ENCODE measurements around the gene OAS3. TPM values are rescaled to one million over a fixed set of nuclear protein-coding genes. Genes with fewer than 3 reads are reported as not detected.

The OAS3 gene
- total and polyA plus RNA-seq, 12 donors: 3.0 to 28.0 (median 8.5) TPM

DNA sequence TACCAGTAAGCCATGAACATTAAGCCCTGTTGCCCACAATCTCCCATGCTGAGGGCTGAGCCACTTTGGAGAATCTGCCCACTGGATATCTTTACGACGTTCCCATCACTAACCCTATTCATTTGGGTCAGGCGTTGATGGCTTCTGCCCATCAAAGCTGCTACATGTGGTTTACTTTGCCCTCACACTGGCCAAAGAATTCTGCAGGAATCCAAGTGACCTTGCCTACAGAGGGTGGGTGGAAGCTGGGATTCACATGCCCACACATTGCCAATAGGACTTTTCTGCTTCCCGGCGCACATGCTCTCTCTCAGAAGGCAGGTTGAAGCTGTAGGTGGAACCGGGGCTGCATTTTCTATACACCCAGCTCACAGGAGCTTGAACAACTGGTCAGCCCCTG, 68.4 kb downstream of the OAS3 start:
- DNase-seq (no peak), ATAC-seq (no peak)
- intact Hi-C loops (cut with DNase I): no loop called here
- H3K4me3 ChIP-seq: no peak overlapping the region
- H3K9me3 ChIP-seq: peaks cover 0 to 11% (median 5%) of the 10 kb centered on the region in 11 donors
- peaks cover 0 to 100% (median 36%) of the 10 kb centered on the region in 9 donors for H3K36me3 ChIP-seq
- TF ChIP-seq, protein P1, sequence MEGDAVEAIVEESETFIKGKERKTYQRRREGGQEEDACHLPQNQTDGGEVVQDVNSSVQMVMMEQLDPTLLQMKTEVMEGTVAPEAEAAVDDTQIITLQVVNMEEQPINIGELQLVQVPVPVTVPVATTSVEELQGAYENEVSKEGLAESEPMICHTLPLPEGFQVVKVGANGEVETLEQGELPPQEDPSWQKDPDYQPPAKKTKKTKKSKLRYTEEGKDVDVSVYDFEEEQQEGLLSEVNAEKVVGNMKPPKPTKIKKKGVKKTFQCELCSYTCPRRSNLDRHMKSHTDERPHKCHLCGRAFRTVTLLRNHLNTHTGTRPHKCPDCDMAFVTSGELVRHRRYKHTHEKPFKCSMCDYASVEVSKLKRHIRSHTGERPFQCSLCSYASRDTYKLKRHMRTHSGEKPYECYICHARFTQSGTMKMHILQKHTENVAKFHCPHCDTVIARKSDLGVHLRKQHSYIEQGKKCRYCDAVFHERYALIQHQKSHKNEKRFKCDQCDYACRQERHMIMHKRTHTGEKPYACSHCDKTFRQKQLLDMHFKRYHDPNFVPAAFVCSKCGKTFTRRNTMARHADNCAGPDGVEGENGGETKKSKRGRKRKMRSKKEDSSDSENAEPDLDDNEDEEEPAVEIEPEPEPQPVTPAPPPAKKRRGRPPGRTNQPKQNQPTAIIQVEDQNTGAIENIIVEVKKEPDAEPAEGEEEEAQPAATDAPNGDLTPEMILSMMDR (IDR thresholded peaks at IDR 0.05): no peak
- H3K4me1 ChIP-seq: no peaks in the 10 kb centered on the region
- no peak overlapping the region for H3K27ac ChIP-seq
- H3K27me3 ChIP-seq: no peaks in the 10 kb centered on the region
- WGBS, 2 donors: 84 to 87% methylated on average over 6 of the region's 6 CpGs

DNA sequence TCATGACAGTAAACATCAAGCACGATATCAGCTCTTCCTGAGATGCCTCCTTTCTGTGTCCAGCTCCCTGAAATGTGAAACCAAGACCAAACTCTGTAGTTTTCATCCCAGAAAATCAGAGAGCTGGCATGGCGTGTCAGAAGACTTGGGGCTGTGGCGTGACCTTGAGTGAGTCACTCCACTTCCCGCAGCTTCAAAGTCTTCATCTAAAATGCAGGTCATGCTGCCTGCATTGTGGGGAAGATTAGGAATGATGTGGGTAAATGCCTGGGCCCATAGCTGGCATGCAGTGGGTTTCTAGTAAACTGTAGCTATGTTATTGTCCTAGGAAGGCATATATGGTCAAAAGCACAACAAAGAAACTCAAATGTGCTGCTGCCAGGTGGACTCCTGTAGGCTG, 68.9 kb downstream of the OAS3 start:
- Histone ChIP-seq H3K4me1 (no peaks in the 10 kb centered on the region), H3K27ac (no peak overlapping the region), H3K9me3 (peaks cover 0 to 13% (median 5%) of the 10 kb centered on the region in 11 donors), H3K36me3 (peaks cover 0 to 96% (median 36%) of the 10 kb centered on the region in 9 donors), H3K27me3 (no peaks in the 10 kb centered on the region), H3K4me3 (no peak overlapping the region)
- DNase-seq (no peak), ATAC-seq (no peak)
- intact Hi-C loops (cut with DNase I): no loop called here
- WGBS, 2 donors: 81 to 82% methylated on average over 4 of the region's 4 CpGs
- TF ChIP-seq, protein P1 (IDR thresholded peaks at IDR 0.05): no peak

DNA sequence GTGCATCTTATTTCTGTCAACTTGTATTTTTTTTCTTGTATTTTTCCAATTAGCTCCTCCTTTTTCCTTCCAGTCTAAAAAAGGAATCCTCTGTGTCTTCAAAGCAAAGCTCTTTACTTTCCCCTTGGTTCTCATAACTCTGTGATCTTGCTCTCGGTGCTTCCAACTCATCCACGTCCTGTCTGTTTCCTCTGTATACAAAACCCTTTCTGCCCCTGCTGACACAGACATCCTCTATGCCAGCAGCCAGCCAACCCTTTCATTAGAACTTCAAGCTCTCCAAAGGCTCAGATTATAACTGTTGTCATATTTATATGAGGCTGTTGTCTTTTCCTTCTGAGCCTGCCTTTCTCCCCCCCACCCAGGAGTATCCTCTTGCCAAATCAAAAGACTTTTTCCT, 72.4 kb downstream of the OAS3 start:
- no peak for ATAC-seq
- TF ChIP-seq, protein P1 (IDR thresholded peaks at IDR 0.05): no peak

DNA sequence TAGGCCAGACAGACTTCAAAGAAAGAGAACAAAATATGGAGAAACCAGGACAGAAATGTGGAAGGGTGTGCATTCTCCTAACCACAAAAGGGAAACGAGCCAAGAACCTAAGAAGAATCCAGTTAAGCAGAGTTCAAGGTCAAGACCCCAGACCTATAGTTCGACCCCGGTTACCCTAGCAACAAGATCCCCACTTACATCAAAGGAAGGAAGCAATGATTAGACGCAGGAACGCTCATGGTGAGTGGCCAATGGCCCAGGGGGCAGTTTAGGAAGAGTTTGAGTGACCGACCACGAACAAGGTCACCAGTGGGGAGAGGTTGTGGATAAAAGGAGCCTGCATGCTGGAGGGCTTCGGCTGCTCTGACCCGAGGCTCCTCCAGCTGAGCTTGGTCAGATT, 76.3 kb downstream of the OAS3 start:
- Histone ChIP-seq H3K4me3 (no peak overlapping the region), H3K9me3 (peaks cover 0 to 13% (median 5%) of the 10 kb centered on the region in 11 donors), H3K4me1 (peaks cover 0 to 5% (median 0%) of the 10 kb centered on the region in 9 donors), H3K27me3 (peaks cover 0 to 5% (median 0%) of the 10 kb centered on the region in 7 donors), H3K27ac (no peak overlapping the region), H3K36me3 (peaks cover 0 to 26% (median 8%) of the 10 kb centered on the region in 9 donors)
- intact Hi-C loops (cut with DNase I): no loop called here
- TF ChIP-seq, protein P1 (IDR thresholded peaks at IDR 0.05): no peak
- no peak for ATAC-seq
- 57 to 60% methylated on average over 9 of the region's 9 CpGs for WGBS, 2 donors
- no peak for DNase-seq

More for the DNA sequence above, 72.4 kb downstream of the OAS3 start:
- Histone ChIP-seq H3K4me3 (no peak overlapping the region), H3K4me1 (no peaks in the 10 kb centered on the region), H3K9me3 (peaks cover 0 to 13% (median 5%) of the 10 kb centered on the region in 11 donors), H3K36me3 (peaks cover 0 to 63% (median 31%) of the 10 kb centered on the region in 9 donors), H3K27ac (no peak overlapping the region), H3K27me3 (peaks cover 0 to 5% (median 0%) of the 10 kb centered on the region in 7 donors)
- intact Hi-C loops (cut with DNase I): no loop called here
- no peak for DNase-seq
- 57 to 63% methylated on average over 2 of the region's 2 CpGs for WGBS, 2 donors
